Suprapubic skin (tissue), 4 donors: ENCODE measurements around the gene PFN1. TPM values are rescaled to one million over a fixed set of nuclear protein-coding genes. Genes with fewer than 3 reads are reported as not detected.

ENCODE experiments used
- DNase-seq, 2 donors: peaks; one replicate each; pipeline ENCODE4 v3.0.0-alpha.2; 2019; ENCODE audit warnings: low spot score in 2 of 2
- H3K27ac ChIP-seq: fragments of 200-600 bp; sonication (generic); one replicate; pipeline ENCODE4 v1.5.1; 2019
- H3K27me3 ChIP-seq: fragments of 200-600 bp; sonication (generic); one replicate; pipeline ENCODE4 v1.5.1; 2019
- H3K36me3 ChIP-seq: fragments of 200-600 bp; sonication (generic); one replicate; pipeline ENCODE4 v1.5.1; 2019
- H3K4me1 ChIP-seq: fragments of 200-600 bp; sonication (generic); one replicate; pipeline ENCODE4 v1.5.1; 2019
- H3K4me3 ChIP-seq: fragments of 200-600 bp; sonication (generic); one replicate; pipeline ENCODE4 v1.5.1; 2019; ENCODE audit warnings: mild to moderate bottlenecking
- H3K9me3 ChIP-seq: fragments of 200-600 bp; sonication (generic); one replicate; pipeline ENCODE4 v1.5.1; 2019
- CTCF ChIP-seq, 2 donors: fragments of 200-600 bp in 1 of 2; fragments of 450-650 bp in 1 of 2; sonication (generic) in 1 of 2; IDR thresholded peaks; one replicate each; pipeline ENCODE4 v1.5.1; 2016 to 2019; ENCODE audit warnings: antibody characterized with exemption in 2 of 2, mild to moderate bottlenecking in 1 of 2, moderate library complexity in 1 of 2
- EP300 ChIP-seq: sonication (generic); formaldehyde crosslinking; IDR thresholded peaks from one replicate; pipeline ENCODE4 v1.6.1; 2017; ENCODE audit warnings: antibody characterized with exemption
- POLR2A ChIP-seq, 2 donors: fragments of 450-650 bp; IDR thresholded peaks; one replicate each; pipeline ENCODE4 v1.6.1; 2017; ENCODE audit warnings: antibody characterized with exemption in 2 of 2, mild to moderate bottlenecking in 2 of 2, moderate library complexity in 2 of 2
- POLR2AphosphoS5 ChIP-seq, 3 donors: sonication (generic); formaldehyde crosslinking; IDR thresholded peaks; one replicate each; pipeline ENCODE4 v1.6.1; 2017; ENCODE audit warnings: antibody characterized with exemption in 3 of 3
- WGBS: methylation state at CpG from one replicate; pipeline ENCODE4 v1.1.5; 2018; 5-methylcytosine and 5-hydroxymethylcytosine counted together
- total RNA-seq, 4 donors: library from RNA; depleted of rRNA; stranded (reverse); fragments of >200 nt; gene quantifications; one replicate each; pipeline ENCODE4 v1.1.0, GENCODE V29; 2016

PFN1 gene
- total RNA-seq, 4 donors from 2014 or later: 392 to 756 (median 686) TPM

- H3K4me3 ChIP-seq: no peak overlapping the region
- TF ChIP-seq CTCF (IDR thresholded peaks at IDR 0.05): peak in 1 of 2 donors; percentile 12
- no peak for TF ChIP-seq EP300
- TF ChIP-seq POLR2AphosphoS5 (IDR thresholded peaks at IDR 0.05): no peak
- no peak for TF ChIP-seq POLR2A (IDR thresholded peaks at IDR 0.05)
- peaks cover 66% of the 10 kb centered on the region for H3K36me3 ChIP-seq
- DNase-seq: no peak
- no peaks in the 10 kb centered on the region for H3K27me3 ChIP-seq
- WGBS: 79% methylated on average over 27 of the region's 27 CpGs
- peaks cover 28% of the 10 kb centered on the region for H3K4me1 ChIP-seq
- H3K27ac ChIP-seq: no peak overlapping the region
- no peaks in the 10 kb centered on the region for H3K9me3 ChIP-seq
Observed at GRCh38 chr17:4895657-4896331, 52.5 kb downstream of the PFN1 start.

Other genes with a start within 250 kb of the PFN1 start
- gene PELP1, start 244.4 kb downstream of the PFN1 start, total RNA-seq: 10 to 100 TPM; 32.2 to 79.3 (median 60.9) TPM
- gene ARRB2, start 237.9 kb downstream of the PFN1 start, total RNA-seq: 10 to 100 TPM; 12.1 to 20.6 (median 16.0) TPM
- 10 to 100 TPM; 15.0 to 38.0 (median 26.4) TPM for gene MED11, start 217.1 kb downstream of the PFN1 start, total RNA-seq
- 1 to 10 TPM in 2 of 4 donors, under 1 TPM in 2; 0.40 to 2.8 (median 1.3) TPM for gene ZMYND15, start 208.7 kb downstream of the PFN1 start, total RNA-seq
- gene CXCL16, start 208.6 kb downstream of the PFN1 start, total RNA-seq: 10 to 100 TPM; 12.5 to 33.9 (median 18.8) TPM
- not detected for gene TM4SF5, start 176.6 kb downstream of the PFN1 start, total RNA-seq
- 1 to 10 TPM in 2 of 4 donors, not detected in 2; 1.4 to 1.5 TPM for gene VMO1, start 162.2 kb downstream of the PFN1 start, total RNA-seq
- under 1 TPM in 1 of 4 donors, not detected in 3; 0.80 TPM for gene GLTPD2, start 159.6 kb downstream of the PFN1 start, total RNA-seq
- 100 to 1,000 TPM in 3 of 4 donors, 10 to 100 TPM in 1; 68.6 to 250 (median 189) TPM for gene PSMB6, start 152.4 kb downstream of the PFN1 start, total RNA-seq
- gene PLD2, start 141.4 kb downstream of the PFN1 start, total RNA-seq: 100 to 1,000 TPM in 1 of 4 donors, 10 to 100 TPM in 3; 53.5 to 134 (median 57.6) TPM
- gene MINK1, start 115.2 kb downstream of the PFN1 start, total RNA-seq: 100 to 1,000 TPM; 141 to 352 (median 169) TPM
- gene C17orf107, start 49.0 kb downstream of the PFN1 start, total RNA-seq: 1 to 10 TPM; 3.7 to 9.8 (median 7.5) TPM
- gene CHRNE, start 45.4 kb downstream of the PFN1 start, total RNA-seq: 1 to 10 TPM; 1.7 to 6.0 (median 2.4) TPM
- not detected for gene GP1BA, start 16.3 kb downstream of the PFN1 start, total RNA-seq
- 10 to 100 TPM; 35.7 to 74.3 (median 41.6) TPM for gene SLC25A11, start 8.5 kb downstream of the PFN1 start, total RNA-seq
- gene RNF167, start 8.3 kb downstream of the PFN1 start, total RNA-seq: 100 to 1,000 TPM in 2 of 4 donors, 10 to 100 TPM in 2; 74.1 to 118 (median 99.4) TPM
- 1 to 10 TPM; 2.0 to 4.2 (median 3.2) TPM for gene ENO3, start 2.6 kb upstream of the PFN1 start, total RNA-seq
- gene SPAG7, start 19.3 kb upstream of the PFN1 start, total RNA-seq: 10 to 100 TPM; 30.5 to 52.7 (median 47.1) TPM
- gene CAMTA2, start 39.1 kb upstream of the PFN1 start, total RNA-seq: 10 to 100 TPM; 27.4 to 60.8 (median 34.6) TPM
- gene INCA1, start 49.0 kb upstream of the PFN1 start, total RNA-seq: 1 to 10 TPM in 2 of 4 donors, under 1 TPM in 2; 0.73 to 1.4 (median 1.2) TPM
- gene KIF1C, start 49.4 kb upstream of the PFN1 start, total RNA-seq: 100 to 1,000 TPM in 2 of 4 donors, 10 to 100 TPM in 2; 52.7 to 104 (median 97.8) TPM
- 10 to 100 TPM in 1 of 4 donors, 1 to 10 TPM in 3; 2.2 to 25.0 (median 5.9) TPM for gene SLC52A1, start 86.9 kb upstream of the PFN1 start, total RNA-seq
- gene ZFP3, start 129.9 kb upstream of the PFN1 start, total RNA-seq: 1 to 10 TPM; 2.7 to 6.2 (median 4.4) TPM
- gene ZNF232, start 163.3 kb upstream of the PFN1 start, total RNA-seq: 1 to 10 TPM; 3.7 to 6.7 (median 5.0) TPM
- gene USP6, start 167.5 kb upstream of the PFN1 start, total RNA-seq: 1 to 10 TPM in 1 of 4 donors, under 1 TPM in 2, not detected in 1; 0.16 to 1.4 (median 0.89) TPM
- gene ZNF594, start 243.3 kb upstream of the PFN1 start, total RNA-seq: 10 to 100 TPM in 1 of 4 donors, 1 to 10 TPM in 3; 2.5 to 10.1 (median 4.5) TPM